Gastroesophageal sphincter (tissue), 4 donors: ENCODE results near the gene ERI2. TPM values are rescaled to one million over a fixed set of nuclear protein-coding genes. Genes with fewer than 3 reads are reported as not detected.
A peak's percentile ranks its signal among the peaks of the same experiment; 100 is the strongest.

Source experiments
- ATAC-seq: fragments of 150-250 bp; one replicate; pipeline ENCODE4 v1.9.1; 2016; ENCODE audit warnings: mild to moderate bottlenecking, moderate library complexity
- H3K27ac ChIP-seq, 4 donors: fragments of 200-600 bp; sonication (generic) in 3 of 4; 1 replicate in 3 of 4; 2 replicates in 1 of 4; pipeline ENCODE4 v1.5.1; 2016 to 2019
- H3K27me3 ChIP-seq: fragments of 200-600 bp; sonication (generic); one replicate; pipeline ENCODE4 v1.5.1; 2019
- H3K36me3 ChIP-seq, 2 donors: fragments of 200-600 bp; sonication (generic); one replicate each; pipeline ENCODE4 v1.5.1; 2019; ENCODE audit warnings: control low read depth in 1 of 2
- H3K4me1 ChIP-seq, 3 donors: fragments of 200-600 bp; sonication (generic); 1 replicate in 2 of 3; 2 replicates in 1 of 3; pipeline ENCODE4 v1.5.1; 2016 to 2019; ENCODE audit warnings: control low read depth in 2 of 3
- H3K4me3 ChIP-seq, 2 donors: fragments of 200-600 bp; sonication (generic); one replicate each; pipeline ENCODE4 v1.5.1; 2019; ENCODE audit warnings: mild to moderate bottlenecking in 1 of 2, moderate library complexity in 1 of 2
- H3K9me3 ChIP-seq, 3 donors: fragments of 200-600 bp; sonication (generic); one replicate each; pipeline ENCODE4 v1.5.1; 2017 to 2019; ENCODE audit warnings: control low read depth in 2 of 3
- EP300 ChIP-seq: sonication (generic); formaldehyde crosslinking; IDR thresholded peaks from one replicate; pipeline ENCODE4 v1.6.1; 2017; ENCODE audit warnings: antibody characterized with exemption, mild to moderate bottlenecking
- POLR2A ChIP-seq, 2 donors: fragments of 450-650 bp; IDR thresholded peaks; one replicate each; pipeline ENCODE4 v1.6.1; 2017; ENCODE audit warnings: antibody characterized with exemption in 2 of 2, mild to moderate bottlenecking in 2 of 2, moderate library complexity in 1 of 2
- POLR2AphosphoS5 ChIP-seq: sonication (generic); formaldehyde crosslinking; IDR thresholded peaks from one replicate; pipeline ENCODE4 v1.6.1; 2017; ENCODE audit warnings: antibody characterized with exemption
- WGBS, 2 donors: methylation state at CpG; one replicate each; pipeline ENCODE4 v1.1.5; 2018; ENCODE audit warnings: low coverage in 1 of 2; 5-methylcytosine and 5-hydroxymethylcytosine counted together
- total RNA-seq, 4 donors: library from RNA; depleted of rRNA; stranded (reverse); fragments of >200 nt; gene quantifications; one replicate each; pipeline ENCODE4 v1.1.0, GENCODE V29; 2016
- TF ChIP-seq, protein P1 (sequence below), 4 experiments: fragments of 200-600 bp in 2 of 4; fragments of 450-650 bp in 2 of 4; sonication (generic) in 1 of 4; IDR thresholded peaks; one replicate each; pipeline ENCODE4 v1.5.1; 2017 to 2019; ENCODE audit warnings: antibody characterized with exemption in 4 of 4, mild to moderate bottlenecking in 2 of 4, moderate library complexity in 2 of 4

Gene ERI2, protein sequence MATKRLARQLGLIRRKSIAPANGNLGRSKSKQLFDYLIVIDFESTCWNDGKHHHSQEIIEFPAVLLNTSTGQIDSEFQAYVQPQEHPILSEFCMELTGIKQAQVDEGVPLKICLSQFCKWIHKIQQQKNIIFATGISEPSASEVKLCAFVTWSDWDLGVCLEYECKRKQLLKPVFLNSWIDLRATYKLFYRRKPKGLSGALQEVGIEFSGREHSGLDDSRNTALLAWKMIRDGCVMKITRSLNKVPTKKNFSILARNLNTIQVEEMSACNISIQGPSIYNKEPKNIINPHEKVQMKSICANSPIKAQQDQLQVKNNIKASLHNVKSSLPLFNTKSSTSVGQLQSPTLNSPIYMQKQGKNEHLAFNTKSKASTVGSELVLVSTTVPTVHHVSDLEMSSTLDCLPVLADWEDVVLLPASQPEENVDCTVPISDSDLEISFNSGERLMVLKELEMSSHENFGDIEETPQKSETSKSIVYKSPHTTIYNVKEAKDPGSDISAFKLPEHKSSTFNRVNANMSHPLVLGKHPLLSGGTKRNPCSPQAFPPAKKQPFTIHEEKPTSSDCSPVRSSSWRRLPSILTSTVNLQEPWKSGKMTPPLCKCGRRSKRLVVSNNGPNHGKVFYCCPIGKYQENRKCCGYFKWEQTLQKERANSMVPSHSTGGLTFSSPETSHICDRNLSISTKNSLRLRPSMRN
- total RNA-seq = 10 to 100 TPM in 3 of 4 donors, 1 to 10 TPM in 1; 7.7 to 21.8 (median 12.2) TPM

DNA sequence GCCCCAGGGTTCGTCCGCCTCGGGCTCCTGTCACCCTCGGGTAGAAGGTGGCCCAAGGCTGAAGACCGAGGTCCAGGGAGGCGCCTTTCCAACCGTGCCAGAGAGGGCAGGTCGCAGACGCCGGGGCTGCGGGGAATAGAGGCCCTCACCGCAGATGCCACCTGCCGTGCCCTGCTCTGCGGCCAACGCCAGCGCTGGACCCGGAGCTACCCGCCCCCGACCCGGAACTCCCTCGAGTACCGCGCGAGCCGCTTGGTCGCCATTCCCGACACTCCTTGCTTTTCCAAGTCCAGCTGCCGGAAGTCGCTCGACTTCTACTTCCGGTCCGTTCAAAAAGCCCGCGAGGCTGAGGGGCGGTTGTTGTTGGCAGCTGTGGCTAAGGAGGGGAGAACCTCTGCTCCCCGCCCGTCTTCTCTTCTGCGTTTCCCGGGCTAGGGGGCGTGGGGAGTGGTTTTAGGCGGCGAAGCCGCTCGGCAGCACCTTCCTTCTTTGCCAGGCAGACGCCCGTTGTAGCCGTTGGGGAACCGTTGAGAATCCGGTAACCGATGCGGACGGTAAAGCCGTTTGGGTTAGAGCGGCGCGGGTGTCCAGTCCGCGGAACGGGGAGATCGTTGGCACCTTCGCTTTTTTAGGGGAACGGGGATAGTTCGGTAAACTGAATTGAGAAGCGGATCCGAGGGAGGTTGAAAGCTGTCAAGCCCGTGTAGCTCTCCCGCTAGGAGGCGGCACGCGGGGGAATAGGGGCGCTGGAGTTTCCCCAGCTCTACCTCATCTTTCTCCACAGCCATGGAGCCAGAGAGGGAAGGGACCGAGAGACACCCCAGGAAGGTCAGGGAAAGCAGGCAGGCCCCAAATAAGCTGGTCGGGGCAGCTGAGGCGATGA is at the start of gene ERI2, which contains the start of gene REXO5:
Gene ERI2, minus strand, starts transcription at position 305 of the 883 bp plus-strand sequence. Its CDS starts 42 bp downstream, at position 263.
Gene REXO5, plus strand, starts transcription at position 360 of the 883 bp plus-strand sequence. Its CDS starts 427 bp downstream, at position 787.
- peak; percentile 92 for ATAC-seq
- Histone ChIP-seq H3K27me3 (no peaks in the 10 kb centered on the region), H3K9me3 (no peaks in the 10 kb centered on the region), H3K4me3 (peak within 1 kb of the TSS; percentile 65 to 78), H3K4me1 (peaks cover 0 to 23% (median 0%) of the 10 kb centered on the region in 3 donors), H3K27ac (peak within 1 kb of the TSS; percentile 86 to 93 (median 88)), H3K36me3 (peaks cover 0 to 13% of the 10 kb centered on the region in 2 donors)
- TF ChIP-seq EP300 = no peak
- TF ChIP-seq, protein P1, sequence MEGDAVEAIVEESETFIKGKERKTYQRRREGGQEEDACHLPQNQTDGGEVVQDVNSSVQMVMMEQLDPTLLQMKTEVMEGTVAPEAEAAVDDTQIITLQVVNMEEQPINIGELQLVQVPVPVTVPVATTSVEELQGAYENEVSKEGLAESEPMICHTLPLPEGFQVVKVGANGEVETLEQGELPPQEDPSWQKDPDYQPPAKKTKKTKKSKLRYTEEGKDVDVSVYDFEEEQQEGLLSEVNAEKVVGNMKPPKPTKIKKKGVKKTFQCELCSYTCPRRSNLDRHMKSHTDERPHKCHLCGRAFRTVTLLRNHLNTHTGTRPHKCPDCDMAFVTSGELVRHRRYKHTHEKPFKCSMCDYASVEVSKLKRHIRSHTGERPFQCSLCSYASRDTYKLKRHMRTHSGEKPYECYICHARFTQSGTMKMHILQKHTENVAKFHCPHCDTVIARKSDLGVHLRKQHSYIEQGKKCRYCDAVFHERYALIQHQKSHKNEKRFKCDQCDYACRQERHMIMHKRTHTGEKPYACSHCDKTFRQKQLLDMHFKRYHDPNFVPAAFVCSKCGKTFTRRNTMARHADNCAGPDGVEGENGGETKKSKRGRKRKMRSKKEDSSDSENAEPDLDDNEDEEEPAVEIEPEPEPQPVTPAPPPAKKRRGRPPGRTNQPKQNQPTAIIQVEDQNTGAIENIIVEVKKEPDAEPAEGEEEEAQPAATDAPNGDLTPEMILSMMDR (IDR thresholded peaks at IDR 0.05) = peak in 3 of 4 experiments; percentile 7 to 55 (median 28)
- TF ChIP-seq POLR2A (IDR thresholded peaks at IDR 0.05) = peak; percentile 22 to 45
- peak; percentile 45 for TF ChIP-seq POLR2AphosphoS5
- no CpG with 5 or more reads among the region's 74 CpGs for WGBS, 2 donors

DNA sequence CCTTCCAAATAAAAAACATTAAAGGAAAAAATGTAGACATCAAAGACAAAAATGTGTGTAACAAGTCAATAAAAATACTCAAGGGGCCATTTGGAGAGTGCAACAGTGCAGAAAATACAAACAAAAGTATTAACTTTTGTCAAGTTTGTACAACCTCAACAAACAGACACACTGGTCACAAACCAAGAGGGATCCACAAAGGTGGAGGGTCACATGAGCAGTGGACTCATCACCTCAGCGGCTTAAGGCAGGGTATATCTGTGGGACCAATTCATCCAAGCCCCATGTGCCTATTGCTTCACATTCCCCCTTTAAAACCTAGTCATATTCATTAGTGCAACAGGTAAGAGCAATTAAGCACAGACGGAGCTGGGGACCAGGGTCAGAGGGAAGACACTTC is 48.7 kb upstream of the ERI2 start:
- peaks cover 29 to 61% (median 31%) of the 10 kb centered on the region in 3 donors for H3K4me1 ChIP-seq
- peaks cover 0 to 24% of the 10 kb centered on the region in 2 donors for H3K36me3 ChIP-seq
- ATAC-seq = no peak
- H3K27ac ChIP-seq = no peak overlapping the region
- H3K9me3 ChIP-seq = no peaks in the 10 kb centered on the region
- no peak overlapping the region for H3K4me3 ChIP-seq
- no peak for TF ChIP-seq EP300
- WGBS, 2 donors = 93 to 95% methylated on average over 2 of the region's 2 CpGs
- no peaks in the 10 kb centered on the region for H3K27me3 ChIP-seq

DNA sequence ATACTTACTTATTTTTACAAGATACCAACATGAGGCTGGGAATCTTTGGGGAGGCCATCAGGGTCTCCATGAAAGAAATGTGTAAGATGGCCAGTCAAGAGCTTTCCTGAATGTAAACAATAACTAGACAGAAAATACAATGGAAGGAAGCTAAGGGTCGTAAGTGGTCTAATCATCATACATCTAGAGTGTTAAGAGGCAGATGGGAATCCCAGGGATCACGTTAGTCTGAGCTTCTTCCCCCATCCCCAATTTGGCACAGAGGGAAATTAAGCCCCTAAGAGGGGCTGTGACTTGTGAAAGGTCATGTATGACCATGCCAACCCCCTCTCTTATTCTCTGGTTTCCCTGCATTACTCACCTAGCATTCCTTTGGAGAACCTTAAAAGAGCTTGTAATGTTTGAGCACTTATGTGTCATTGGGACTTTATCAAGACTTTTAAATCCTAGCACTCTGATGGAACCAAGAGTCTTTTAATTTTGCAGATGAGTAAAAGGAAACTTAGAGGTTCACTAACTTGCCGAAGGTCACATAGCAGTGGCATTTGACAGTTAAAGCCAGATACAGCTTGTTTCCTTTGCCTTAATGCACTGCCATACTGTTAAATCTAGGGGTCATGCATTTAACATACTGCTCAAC is 47.8 kb upstream of the ERI2 start:
- H3K36me3 ChIP-seq = peaks cover 0 to 20% of the 10 kb centered on the region in 2 donors
- H3K27me3 ChIP-seq = no peaks in the 10 kb centered on the region
- 73 to 79% methylated on average over 2 to 3 of the region's 3 CpGs for WGBS, 2 donors
- peak overlapping the region in 2 of 4 donors; percentile 9 to 87 for H3K27ac ChIP-seq
- no peak for ATAC-seq
- H3K9me3 ChIP-seq = no peaks in the 10 kb centered on the region
- TF ChIP-seq, protein P1 (IDR thresholded peaks at IDR 0.05) = no peak
- TF ChIP-seq POLR2AphosphoS5 (no peak), POLR2A (IDR thresholded peaks at IDR 0.05) (no peak), EP300 (no peak)
- peaks cover 32 to 57% (median 33%) of the 10 kb centered on the region in 3 donors for H3K4me1 ChIP-seq
- H3K4me3 ChIP-seq = no peak overlapping the region

DNA sequence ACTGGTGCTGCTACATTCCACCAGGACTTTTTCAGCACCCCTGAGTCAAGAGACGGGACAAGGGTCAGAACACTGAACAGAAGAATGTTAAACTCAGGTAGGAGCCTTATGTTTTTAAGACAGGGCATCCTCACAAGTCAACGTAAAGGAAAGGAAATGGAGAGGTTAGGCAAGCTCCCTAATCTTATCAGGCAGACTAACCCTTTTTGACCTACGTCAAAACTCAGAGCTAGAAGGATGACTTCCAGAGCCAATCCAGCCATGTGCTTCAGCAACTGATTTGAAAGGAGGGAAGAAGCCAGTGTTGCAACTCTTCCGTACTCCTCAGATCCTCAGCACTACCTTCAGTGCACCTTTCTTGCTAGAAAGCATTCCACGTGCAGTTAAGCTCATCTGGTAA is 46.9 kb upstream of the ERI2 start:
- peaks cover 0 to 20% of the 10 kb centered on the region in 2 donors for H3K36me3 ChIP-seq
- TF ChIP-seq POLR2AphosphoS5 = no peak
- ATAC-seq = no peak
- no peaks in the 10 kb centered on the region for H3K9me3 ChIP-seq
- no peak overlapping the region for H3K4me3 ChIP-seq
- peak overlapping the region in 3 of 4 donors; percentile 38 to 87 (median 83) for H3K27ac ChIP-seq
- no peaks in the 10 kb centered on the region for H3K27me3 ChIP-seq
- WGBS, 2 donors = 88 to 90% methylated on average over 5 of the region's 5 CpGs
- peaks cover 32 to 54% (median 33%) of the 10 kb centered on the region in 3 donors for H3K4me1 ChIP-seq

DNA sequence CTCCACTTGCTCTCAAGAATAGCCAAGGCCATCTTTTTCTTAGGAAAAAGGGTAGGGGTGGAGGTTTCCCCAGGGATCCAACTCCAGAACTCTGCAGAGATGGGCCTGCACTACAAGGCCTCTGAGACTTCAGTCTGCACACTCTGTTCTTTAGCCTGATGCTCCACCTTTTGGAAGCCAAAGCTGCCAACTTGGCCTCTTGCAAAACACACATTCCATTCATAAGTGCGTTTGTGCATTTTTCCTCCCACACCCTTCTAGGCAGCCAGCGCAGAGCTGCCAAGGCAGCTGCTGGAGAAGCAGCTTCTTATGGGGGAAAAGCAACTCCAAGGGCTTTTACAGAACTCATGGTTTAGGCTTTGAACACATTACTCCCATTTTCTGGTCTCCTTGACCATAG is 45.3 kb upstream of the ERI2 start:
- TF ChIP-seq POLR2A (IDR thresholded peaks at IDR 0.05) = peak; percentile 19 to 32
- TF ChIP-seq, protein P1 (IDR thresholded peaks at IDR 0.05) = peak in 1 of 4 experiments; percentile 22
- TF ChIP-seq EP300 = peak; percentile 58
- peak; percentile 99 for TF ChIP-seq POLR2AphosphoS5
- H3K4me1 ChIP-seq = peaks cover 32 to 49% (median 33%) of the 10 kb centered on the region in 3 donors
- H3K9me3 ChIP-seq = no peaks in the 10 kb centered on the region
- peak overlapping the region; percentile 68 to 87 (median 85) for H3K27ac ChIP-seq
- peaks cover 0 to 17% of the 10 kb centered on the region in 2 donors for H3K36me3 ChIP-seq
- 0% methylated on average over 1 of the region's 2 CpGs for WGBS, 2 donors
- H3K27me3 ChIP-seq = no peaks in the 10 kb centered on the region
- H3K4me3 ChIP-seq = no peak overlapping the region
- peak; percentile 96 for ATAC-seq
